Middle frontal gyrus (tissue), 1 donor: ENCODE measurements around the gene LRRC2.
"Not testable (repeated sequence)": the region's sequence is repeated elsewhere in the genome, so short reads cannot be mapped to it uniquely, and the experiment has no call there.

Source experiments
- DNase-seq: peaks from one replicate; pipeline ENCODE4 v3.0.0-alpha.2; 2015; ENCODE audit warnings: low spot score; ENCODE audit errors: extremely low spot score

The LRRC2 gene

GRCh38 chr3:46500656-46501635, 65.2 kb downstream of the LRRC2 start:
- DNase-seq, result no peak

GRCh38 chr3:46498916-46499519, 67.1 kb downstream of the LRRC2 start:
- DNase-seq, result no peak

- no peak for DNase-seq
Observed at GRCh38 chr3:46497556-46498265, 68.4 kb downstream of the LRRC2 start, which contains the start of gene RTP3. Gene RTP3 (plus strand): TSS chr3:46497976. CDS start chr3:46498063, 87 bp downstream.

- DNase-seq, result no peak
Observed at GRCh38 chr3:46496746-46497555, 69.2 kb downstream of the LRRC2 start.

GRCh38 chr3:46495901-46496456, 70.1 kb downstream of the LRRC2 start:
- no peak for DNase-seq

GRCh38 chr3:46494491-46494890, 71.6 kb downstream of the LRRC2 start:
- not testable (repeated sequence) for DNase-seq

- DNase-seq, result no peak
Observed at GRCh38 chr3:46492890-46493547, 73.1 kb downstream of the LRRC2 start.

GRCh38 chr3:46491089-46492070, 74.7 kb downstream of the LRRC2 start:
- DNase-seq, result no peak

GRCh38 chr3:46490338-46491084, 75.6 kb downstream of the LRRC2 start:
- DNase-seq, result no peak

GRCh38 chr3:46489875-46490274, 76.2 kb downstream of the LRRC2 start:
- DNase-seq, result no peak

GRCh38 chr3:46489381-46489780, 76.7 kb downstream of the LRRC2 start:
- no peak for DNase-seq

- peak; percentile 76 for DNase-seq
Observed at GRCh38 chr3:46488735-46489361, 77.3 kb downstream of the LRRC2 start.

GRCh38 chr3:46485779-46486175, 80.3 kb downstream of the LRRC2 start:
- no peak for DNase-seq

- no peak for DNase-seq
Observed at GRCh38 chr3:46484911-46485778, 81.0 kb downstream of the LRRC2 start.

- DNase-seq, result no peak
Observed at GRCh38 chr3:46484388-46484787, 81.7 kb downstream of the LRRC2 start.

- DNase-seq, result no peak
Observed at GRCh38 chr3:46483825-46484224, 82.3 kb downstream of the LRRC2 start.
